GM12801 (cell line): ENCODE measurements around the gene APBA2.

Experiments used
- CTCF ChIP-seq: IDR thresholded peaks from one replicate; pipeline ENCODE4 v1.5.1; 2011; ENCODE audit warnings: control low read depth; ENCODE audit not compliant: insufficient read length; ENCODE audit errors: extremely low read depth

APBA2 gene

DNA sequence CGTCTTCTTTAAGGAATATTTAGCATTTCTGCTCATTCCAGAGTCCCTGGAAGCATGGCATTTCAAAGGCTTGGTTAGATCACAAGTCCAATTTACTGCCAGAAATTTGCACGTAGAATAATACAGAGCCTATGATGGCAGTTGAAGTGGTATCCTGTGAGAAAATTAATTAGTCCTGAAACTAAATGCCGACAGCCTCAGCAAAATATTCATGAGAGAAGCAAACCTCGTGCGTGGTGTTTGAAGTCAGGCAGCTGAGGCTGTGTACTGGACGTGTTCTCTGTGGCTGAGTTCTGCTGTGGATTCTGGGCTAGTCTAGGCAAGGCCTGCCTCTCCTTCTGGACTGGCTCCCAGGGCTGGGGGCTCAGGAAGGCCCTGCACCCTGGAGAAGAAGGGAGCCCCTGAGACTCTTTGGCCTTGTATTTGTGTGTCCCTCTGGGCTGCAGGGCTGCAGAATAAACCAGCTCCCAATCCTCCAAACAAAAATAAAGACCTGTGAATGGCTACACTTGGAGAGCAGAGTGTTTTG lies 106.6 kb downstream of the APBA2 start:
- TF ChIP-seq CTCF = no peak

DNA sequence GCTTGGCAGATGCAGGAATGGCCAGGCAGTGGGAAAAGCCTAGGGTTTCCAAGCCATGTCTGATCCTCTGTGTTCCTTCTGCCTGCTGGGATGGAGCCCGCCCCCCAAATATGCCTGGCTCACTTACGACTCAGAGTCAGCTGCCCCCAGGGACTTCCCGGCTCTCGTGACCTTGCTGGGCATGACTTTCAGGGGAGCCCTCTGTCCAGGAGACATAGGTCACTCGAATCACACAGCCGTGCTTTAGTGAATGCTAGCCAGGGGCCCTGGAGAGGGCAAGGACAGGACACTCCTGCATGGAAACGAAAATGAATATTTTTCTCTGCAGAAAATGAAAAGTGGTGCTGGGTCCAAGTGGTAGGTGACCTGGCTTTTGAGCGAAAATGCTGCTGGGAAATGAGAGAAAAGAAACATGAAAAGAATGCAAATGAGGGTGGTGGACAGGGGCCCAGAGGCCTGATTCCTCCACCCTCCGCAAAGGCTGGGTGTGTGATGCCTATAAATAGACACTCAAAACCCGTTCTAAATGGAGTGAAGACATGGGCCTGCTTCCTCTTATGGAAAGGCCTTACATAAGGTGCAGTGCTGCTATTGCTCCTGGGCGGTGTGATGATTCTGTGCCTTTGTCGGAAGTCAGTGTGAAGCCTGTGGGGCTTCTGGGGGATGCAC lies 107.4 kb downstream of the APBA2 start:
- TF ChIP-seq CTCF = no peak

GRCh38 chr15:28993720-28994053 lies 107.9 kb downstream of the APBA2 start:
- TF ChIP-seq CTCF = no peak

DNA sequence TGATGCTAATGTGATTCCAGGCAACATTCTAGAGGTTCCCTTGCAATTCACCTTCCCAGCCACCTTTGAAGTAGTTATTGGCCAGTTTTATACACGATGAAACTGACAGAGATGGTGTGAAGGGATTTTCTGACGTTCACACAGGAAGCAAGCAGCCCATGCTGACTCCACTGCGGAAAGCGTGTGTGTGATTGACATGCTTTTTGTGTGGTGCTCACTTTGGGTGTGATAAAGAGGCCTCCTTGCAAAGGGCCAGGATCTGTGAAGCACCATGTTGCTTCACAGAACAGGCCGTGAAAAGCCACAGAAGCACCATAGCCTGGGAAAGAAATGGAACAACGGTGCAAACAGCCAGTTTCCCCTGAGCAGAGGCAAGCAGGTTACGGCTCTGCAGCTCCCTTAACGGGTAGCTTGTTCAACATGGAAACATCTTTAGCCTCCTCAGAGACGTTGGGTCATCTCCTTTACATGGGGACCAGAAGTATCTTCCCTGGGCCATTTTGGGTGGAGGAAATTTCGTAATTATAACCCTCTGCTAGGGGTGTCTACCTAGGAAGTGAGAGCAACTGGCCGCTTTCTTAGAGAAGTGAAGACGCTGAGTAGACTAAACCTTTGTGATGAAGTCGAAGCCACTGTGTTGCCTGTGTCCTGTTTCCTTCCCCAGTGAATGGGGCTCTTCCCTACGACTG lies 108.5 kb downstream of the APBA2 start:
- no peak for TF ChIP-seq CTCF

DNA sequence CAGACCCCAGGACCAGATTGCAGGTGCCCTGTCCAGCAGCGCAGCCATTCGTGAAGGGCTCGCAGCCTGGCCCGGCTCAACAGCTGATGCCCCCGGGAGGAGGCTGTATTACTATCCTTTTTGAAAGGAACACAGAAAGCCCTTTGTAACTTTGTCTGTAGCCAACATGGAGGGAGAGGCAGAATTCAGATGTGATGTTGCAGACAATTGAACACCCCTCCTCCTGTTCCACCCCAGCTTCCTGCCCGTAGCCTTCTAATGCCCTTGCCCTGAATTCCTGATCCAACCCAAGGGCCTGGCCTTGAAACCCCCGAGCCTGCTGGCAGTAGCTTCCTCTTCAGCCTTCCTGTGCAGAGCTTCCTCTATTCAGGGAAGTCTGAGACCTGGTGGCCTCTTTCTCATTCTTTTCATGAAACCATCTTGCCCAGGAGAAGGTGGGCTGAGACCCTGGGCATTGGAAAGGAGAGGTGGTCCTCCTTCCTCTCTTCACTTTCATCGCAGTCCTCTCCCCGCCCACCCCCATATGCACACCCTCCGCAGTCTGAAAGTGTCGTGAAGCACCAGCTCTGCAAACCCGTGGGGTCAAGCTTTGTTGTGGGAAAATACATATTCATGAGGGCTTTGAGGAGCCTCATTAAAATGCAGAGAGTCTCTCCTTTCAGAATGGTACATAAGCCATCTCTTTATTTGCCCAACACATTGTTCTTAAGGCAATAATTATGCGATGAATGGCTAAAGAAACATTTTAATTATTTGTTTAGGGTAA lies 109.2 kb downstream of the APBA2 start:
- no peak for TF ChIP-seq CTCF

- no peak for TF ChIP-seq CTCF
Observed at GRCh38 chr15:28995705-28996104, 109.9 kb downstream of the APBA2 start.

- no peak for TF ChIP-seq CTCF
Observed at GRCh38 chr15:28996289-28996688, 110.5 kb downstream of the APBA2 start.
